Measurements from ENCODE around the gene CTNNBL1. TPM values are rescaled to one million over a fixed set of nuclear protein-coding genes. Genes with fewer than 3 reads are reported as not detected.
"Not testable (repeated sequence)": the region's sequence is repeated elsewhere in the genome, so short reads cannot be mapped to it uniquely, and the experiment has no call there.

The CTNNBL1 gene
- total RNA-seq, 1 experiment from 2014 or later = 71.2 TPM

DNA sequence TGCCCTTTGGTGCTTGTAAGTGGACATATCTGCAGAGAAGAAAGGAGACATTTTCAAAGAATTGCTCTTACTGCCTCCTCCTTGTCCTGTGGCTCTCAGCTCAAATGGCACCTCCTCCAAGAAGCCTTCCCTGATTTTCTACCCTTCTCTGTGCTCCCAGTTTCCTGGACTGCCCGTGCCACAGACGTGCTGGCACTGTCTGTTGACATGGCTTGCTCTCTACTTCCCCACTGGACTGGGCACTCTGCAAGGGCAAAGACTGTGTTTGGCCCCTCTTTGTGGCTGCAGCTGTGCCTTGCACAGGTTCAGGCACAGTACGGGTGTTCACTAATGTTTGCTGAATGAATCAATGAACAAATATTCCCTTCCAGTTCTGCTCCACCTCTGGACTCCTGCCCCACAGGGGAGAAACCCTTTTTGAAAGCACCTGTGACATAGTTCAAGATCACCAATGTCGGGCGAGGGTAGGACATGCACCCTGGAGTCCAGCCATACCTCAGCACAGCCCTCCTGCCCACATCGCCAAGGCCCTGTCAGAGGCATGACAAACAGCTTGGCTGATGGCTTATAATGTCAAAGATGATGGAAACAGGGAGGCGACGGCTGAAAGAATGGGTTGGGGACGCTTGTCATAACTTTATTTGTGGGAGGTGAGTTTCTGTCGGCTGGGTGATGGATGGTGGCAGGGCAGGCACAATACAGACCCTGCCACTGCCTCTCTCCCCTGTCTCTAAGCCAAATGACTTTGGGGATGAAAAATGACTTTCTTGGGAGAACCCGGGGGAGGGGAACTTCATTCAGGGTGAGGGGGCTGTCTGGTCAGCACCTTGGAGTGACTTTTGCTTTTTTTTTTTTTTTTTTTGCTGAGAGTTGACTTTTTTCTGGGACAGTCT lies 15.6 kb upstream of the CTNNBL1 start:
- intact Hi-C loops (cut with micrococcal nuclease; ENCODE audit: unreplicated experiment) = no loop called here
- TF ChIP-seq SIN3A (IDR thresholded peaks at IDR 0.05; ENCODE audit: borderline replicate concordance, insufficient read depth, low read depth, low read length) = no peak
- no peak for TF ChIP-seq POLR2AphosphoS5 (IDR thresholded peaks at IDR 0.05; ENCODE audit: low read depth, low read length)
- TF ChIP-seq, protein P1, sequence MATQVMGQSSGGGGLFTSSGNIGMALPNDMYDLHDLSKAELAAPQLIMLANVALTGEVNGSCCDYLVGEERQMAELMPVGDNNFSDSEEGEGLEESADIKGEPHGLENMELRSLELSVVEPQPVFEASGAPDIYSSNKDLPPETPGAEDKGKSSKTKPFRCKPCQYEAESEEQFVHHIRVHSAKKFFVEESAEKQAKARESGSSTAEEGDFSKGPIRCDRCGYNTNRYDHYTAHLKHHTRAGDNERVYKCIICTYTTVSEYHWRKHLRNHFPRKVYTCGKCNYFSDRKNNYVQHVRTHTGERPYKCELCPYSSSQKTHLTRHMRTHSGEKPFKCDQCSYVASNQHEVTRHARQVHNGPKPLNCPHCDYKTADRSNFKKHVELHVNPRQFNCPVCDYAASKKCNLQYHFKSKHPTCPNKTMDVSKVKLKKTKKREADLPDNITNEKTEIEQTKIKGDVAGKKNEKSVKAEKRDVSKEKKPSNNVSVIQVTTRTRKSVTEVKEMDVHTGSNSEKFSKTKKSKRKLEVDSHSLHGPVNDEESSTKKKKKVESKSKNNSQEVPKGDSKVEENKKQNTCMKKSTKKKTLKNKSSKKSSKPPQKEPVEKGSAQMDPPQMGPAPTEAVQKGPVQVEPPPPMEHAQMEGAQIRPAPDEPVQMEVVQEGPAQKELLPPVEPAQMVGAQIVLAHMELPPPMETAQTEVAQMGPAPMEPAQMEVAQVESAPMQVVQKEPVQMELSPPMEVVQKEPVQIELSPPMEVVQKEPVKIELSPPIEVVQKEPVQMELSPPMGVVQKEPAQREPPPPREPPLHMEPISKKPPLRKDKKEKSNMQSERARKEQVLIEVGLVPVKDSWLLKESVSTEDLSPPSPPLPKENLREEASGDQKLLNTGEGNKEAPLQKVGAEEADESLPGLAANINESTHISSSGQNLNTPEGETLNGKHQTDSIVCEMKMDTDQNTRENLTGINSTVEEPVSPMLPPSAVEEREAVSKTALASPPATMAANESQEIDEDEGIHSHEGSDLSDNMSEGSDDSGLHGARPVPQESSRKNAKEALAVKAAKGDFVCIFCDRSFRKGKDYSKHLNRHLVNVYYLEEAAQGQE (IDR thresholded peaks at IDR 0.05; ENCODE audit: insufficient read depth in 1 of 2, low read depth in 2 of 2, low read length in 1 of 2) = no peak
- TF ChIP-seq, protein P2, sequence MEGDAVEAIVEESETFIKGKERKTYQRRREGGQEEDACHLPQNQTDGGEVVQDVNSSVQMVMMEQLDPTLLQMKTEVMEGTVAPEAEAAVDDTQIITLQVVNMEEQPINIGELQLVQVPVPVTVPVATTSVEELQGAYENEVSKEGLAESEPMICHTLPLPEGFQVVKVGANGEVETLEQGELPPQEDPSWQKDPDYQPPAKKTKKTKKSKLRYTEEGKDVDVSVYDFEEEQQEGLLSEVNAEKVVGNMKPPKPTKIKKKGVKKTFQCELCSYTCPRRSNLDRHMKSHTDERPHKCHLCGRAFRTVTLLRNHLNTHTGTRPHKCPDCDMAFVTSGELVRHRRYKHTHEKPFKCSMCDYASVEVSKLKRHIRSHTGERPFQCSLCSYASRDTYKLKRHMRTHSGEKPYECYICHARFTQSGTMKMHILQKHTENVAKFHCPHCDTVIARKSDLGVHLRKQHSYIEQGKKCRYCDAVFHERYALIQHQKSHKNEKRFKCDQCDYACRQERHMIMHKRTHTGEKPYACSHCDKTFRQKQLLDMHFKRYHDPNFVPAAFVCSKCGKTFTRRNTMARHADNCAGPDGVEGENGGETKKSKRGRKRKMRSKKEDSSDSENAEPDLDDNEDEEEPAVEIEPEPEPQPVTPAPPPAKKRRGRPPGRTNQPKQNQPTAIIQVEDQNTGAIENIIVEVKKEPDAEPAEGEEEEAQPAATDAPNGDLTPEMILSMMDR (IDR thresholded peaks at IDR 0.05) = no peak
- TF ChIP-seq TCF7L2 (IDR thresholded peaks at IDR 0.05; ENCODE audit: low read depth, low read length) = no peak
- no peak; the same call in 1 of the 2 replicates for ATAC-seq

DNA sequence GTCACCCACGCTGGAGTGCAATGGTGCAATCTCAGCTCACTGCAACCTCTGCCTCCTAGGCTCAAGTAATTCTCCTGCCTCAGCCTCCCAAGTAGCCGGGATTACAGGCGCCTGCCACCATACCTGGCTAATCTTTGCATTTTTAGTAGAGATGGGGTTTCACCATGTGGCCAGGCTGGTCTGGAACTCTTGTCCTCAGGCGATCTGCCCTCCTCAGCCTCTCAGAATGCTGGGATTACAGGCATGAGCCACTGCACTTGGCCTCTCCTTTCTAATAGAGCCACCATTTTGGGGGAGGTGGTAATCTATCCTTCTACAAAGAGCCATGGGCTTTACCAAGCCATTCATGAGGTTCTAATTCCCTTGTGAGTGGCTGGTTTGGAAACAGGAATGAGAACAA lies 14.1 kb upstream of the CTNNBL1 start:
- POLR2A ChIA-PET; intact Hi-C loops (cut with micrococcal nuclease; ENCODE audit: unreplicated experiment); BruUV-seq (replicated peaks); DNase-seq (ENCODE audit: low read depth, low spot score); CTCF ChIA-PET; H3K36me3 ChIP-seq (ENCODE audit: control insufficient read depth, insufficient read depth, low read length); in situ Hi-C loops (cut with HindIII; ENCODE audit: low pct_unique_long_range_greater_than_20kb, low sequenced_read_pairs); ATAC-seq; H3K9me3 ChIP-seq (ENCODE audit: control insufficient read depth, insufficient read depth, low read depth, low read length); H3K27ac ChIP-seq (ENCODE audit: low read length); H3K4me1 ChIP-seq (ENCODE audit: control insufficient read depth, insufficient read depth, low read length); H3K27me3 ChIP-seq (ENCODE audit: control insufficient read depth, insufficient read depth, low read length); H3K4me3 ChIP-seq (ENCODE audit: low read depth in 2 of 2, low read length in 2 of 2): not testable (repeated sequence)

More for the DNA sequence above, 15.6 kb upstream of the CTNNBL1 start:
- ChIA-PET POLR2A (no interaction called here), CTCF (no interaction called here)
- Histone ChIP-seq H3K36me3 (ENCODE audit: control insufficient read depth, insufficient read depth, low read length) (no peaks in the 10 kb centered on the region), H3K4me3 (ENCODE audit: low read depth in 2 of 2, low read length in 2 of 2) (no peak overlapping the region), H3K9me3 (ENCODE audit: control insufficient read depth, insufficient read depth, low read depth, low read length) (no peaks in the 10 kb centered on the region), H3K4me1 (ENCODE audit: control insufficient read depth, insufficient read depth, low read length) (no peaks in the 10 kb centered on the region), H3K27me3 (ENCODE audit: control insufficient read depth, insufficient read depth, low read length) (peaks cover 3% of the 10 kb centered on the region), H3K27ac (ENCODE audit: low read length) (no peak overlapping the region)
- DNase-seq (ENCODE audit: low read depth, low spot score) = no peak
- in situ Hi-C loops (cut with HindIII; ENCODE audit: low pct_unique_long_range_greater_than_20kb, low sequenced_read_pairs) = no loop called here
- no TSS peak for BruUV-seq (replicated peaks)

DNA sequence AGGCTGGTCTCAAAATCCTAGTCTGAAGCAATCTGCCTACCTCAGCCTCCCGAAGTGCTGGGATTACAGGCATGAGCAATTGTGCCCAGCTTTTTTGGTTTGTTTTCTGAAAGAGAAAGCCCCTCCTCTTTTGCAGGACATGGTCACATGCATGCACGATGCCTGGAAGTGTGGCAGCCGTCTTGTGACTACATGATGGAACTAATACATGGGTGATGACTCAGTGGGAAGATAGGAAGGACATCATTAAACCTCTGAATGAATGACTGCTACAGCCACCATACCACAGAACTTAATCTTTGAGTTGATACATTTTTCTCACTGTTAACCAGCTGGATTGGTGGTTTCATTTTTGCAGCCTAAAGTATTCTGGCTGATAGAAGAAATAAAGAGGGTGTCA lies 13.4 kb upstream of the CTNNBL1 start:
- intact Hi-C loops (cut with micrococcal nuclease; ENCODE audit: unreplicated experiment) (no loop called here), in situ Hi-C loops (cut with HindIII; ENCODE audit: low pct_unique_long_range_greater_than_20kb, low sequenced_read_pairs) (no loop called here)
- BruUV-seq (replicated peaks) = no TSS peak
- Histone ChIP-seq H3K27ac (ENCODE audit: low read length) (no peak overlapping the region), H3K27me3 (ENCODE audit: control insufficient read depth, insufficient read depth, low read length) (peaks cover 3% of the 10 kb centered on the region), H3K4me3 (ENCODE audit: low read depth in 2 of 2, low read length in 2 of 2) (no peak overlapping the region), H3K9me3 (ENCODE audit: control insufficient read depth, insufficient read depth, low read depth, low read length) (no peaks in the 10 kb centered on the region), H3K36me3 (ENCODE audit: control insufficient read depth, insufficient read depth, low read length) (no peaks in the 10 kb centered on the region), H3K4me1 (ENCODE audit: control insufficient read depth, insufficient read depth, low read length) (no peaks in the 10 kb centered on the region)
- TF ChIP-seq POLR2AphosphoS5 (IDR thresholded peaks at IDR 0.05; ENCODE audit: low read depth, low read length) (no peak), TCF7L2 (IDR thresholded peaks at IDR 0.05; ENCODE audit: low read depth, low read length) (no peak), SIN3A (IDR thresholded peaks at IDR 0.05; ENCODE audit: borderline replicate concordance, insufficient read depth, low read depth, low read length) (no peak)
- TF ChIP-seq, protein P1 (IDR thresholded peaks at IDR 0.05; ENCODE audit: insufficient read depth in 1 of 2, low read depth in 2 of 2, low read length in 1 of 2) = no peak
- TF ChIP-seq, protein P2 (IDR thresholded peaks at IDR 0.05) = no peak
- ChIA-PET CTCF (no interaction called here), POLR2A (no interaction called here)
- DNase-seq (ENCODE audit: low read depth, low spot score) (no peak), ATAC-seq (no peak)

Measured in Panc1 (cell line).